NCI-H226 (cell line): ENCODE measurements around the gene THUMPD1.
A peak's percentile ranks its signal among the peaks of the same experiment; 100 is the strongest.
"Not testable (repeated sequence)": the region's sequence is repeated elsewhere in the genome, so short reads cannot be mapped to it uniquely, and the experiment has no call there.

Source experiments
- DNase-seq: peaks from one replicate; pipeline ENCODE4 v3.0.0-alpha.2; 2015

THUMPD1 gene, protein sequence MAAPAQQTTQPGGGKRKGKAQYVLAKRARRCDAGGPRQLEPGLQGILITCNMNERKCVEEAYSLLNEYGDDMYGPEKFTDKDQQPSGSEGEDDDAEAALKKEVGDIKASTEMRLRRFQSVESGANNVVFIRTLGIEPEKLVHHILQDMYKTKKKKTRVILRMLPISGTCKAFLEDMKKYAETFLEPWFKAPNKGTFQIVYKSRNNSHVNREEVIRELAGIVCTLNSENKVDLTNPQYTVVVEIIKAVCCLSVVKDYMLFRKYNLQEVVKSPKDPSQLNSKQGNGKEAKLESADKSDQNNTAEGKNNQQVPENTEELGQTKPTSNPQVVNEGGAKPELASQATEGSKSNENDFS

DNA sequence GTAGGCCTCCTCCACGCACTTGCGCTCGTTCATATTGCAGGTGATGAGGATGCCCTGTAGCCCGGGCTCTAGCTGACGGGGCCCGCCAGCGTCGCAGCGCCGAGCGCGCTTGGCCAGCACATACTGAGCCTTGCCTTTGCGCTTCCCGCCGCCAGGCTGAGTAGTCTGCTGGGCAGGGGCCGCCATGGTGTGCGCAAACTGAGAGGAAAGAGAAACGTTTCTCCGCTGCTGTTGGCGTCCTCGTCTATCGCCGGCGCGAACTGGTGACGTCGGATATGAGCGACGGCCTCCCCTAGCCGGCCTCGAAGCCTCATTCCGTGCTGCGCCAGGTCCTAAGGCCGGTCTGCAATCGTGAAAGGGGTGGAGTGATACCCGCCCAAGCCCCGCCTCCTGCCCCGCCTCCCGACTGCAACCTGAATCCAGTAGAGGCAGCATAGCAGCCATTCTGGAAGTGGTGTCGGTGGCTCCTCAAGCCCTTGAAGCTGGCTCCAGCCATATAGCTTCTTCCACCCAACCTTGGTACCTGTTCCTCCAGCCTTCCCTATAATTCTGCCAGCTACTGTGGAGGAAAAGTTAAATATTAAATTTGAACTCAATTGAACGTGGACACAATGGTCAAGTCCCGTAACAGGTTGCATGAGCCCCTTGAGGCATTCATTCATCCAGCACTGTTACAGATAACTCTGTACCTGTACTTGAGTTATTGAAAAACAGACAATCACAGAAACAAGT, at the start of gene THUMPD1:
THUMPD1 (minus strand) TSS at position 265 of the 732 bp plus-strand sequence; CDS start at position 186, 79 bp downstream.
- DNase-seq = peak; percentile 92

DNA sequence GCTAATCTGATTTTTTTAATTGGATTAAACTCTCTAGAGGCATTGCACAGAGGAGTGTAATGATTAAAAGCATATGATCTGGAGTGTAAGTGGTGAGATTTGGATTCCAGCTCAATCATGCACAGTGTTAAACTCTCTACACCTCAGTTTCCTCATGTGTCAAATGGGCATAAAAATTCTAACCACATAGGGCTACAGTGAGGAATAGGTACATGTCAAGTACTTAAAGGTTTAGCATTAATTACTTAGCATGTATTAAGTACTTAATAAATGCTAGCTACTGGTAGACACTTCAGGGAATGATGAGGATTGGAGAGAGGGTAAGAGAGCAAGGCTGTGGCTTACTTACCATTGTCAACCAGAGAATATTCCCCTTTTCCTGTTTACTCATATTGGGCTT, 47.5 kb upstream of the THUMPD1 start:
- no peak for DNase-seq

DNA sequence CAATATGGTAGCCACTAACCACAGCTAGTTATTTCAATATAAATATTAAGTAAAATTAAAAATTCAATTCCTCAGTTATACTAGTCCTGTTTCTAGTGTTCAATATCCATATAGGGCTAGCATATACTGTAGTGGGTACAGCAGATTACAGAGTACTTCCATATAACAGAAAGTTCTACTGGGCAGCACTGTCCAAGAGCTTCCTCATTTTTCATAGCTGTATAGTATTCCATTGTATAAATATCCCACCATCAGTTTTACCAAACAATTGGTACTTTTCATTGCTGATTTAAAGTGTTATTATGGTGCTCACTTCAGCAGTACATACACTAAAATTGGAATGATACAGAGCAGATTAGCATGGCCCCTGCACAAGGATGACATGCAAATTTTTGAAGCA, 42.6 kb upstream of the THUMPD1 start:
- DNase-seq = no peak

DNA sequence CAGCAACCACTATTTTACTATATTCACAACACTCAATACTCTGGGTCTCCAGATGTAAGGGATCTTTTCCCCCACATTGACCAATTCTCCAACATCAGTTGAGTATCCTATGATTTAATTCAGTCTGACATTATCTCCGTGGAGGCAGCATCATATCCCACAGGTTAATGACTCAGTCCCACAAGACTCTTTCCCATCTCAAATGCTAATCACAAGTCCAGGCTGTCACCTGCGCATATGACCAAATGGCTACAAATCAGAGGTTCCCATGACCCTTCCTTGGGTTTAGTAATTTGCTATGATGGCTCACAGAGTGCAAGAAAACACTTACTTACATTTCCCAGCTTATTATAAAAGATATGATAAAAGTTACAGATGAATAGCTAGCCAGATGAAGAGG, 40.9 kb upstream of the THUMPD1 start:
- DNase-seq = no peak

DNA sequence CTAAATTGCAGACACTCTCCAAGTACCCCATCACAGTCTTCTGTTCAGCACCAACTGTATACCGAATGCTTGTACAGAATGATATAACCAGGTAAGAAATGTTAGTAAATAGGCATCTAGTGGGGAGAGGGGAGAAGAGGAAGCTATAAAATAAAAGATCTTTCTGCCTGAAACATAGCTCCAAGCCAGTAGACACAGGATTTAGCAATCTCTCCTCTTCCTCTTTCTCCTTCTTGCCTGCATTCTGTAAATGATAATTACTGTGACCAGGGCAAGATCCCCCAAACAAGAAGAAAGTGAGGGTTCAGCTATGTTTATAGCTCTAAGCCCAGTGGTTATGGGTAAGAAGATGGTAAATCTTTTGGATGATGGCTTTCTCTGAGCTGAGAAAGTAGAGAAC, 40.1 kb upstream of the THUMPD1 start:
- DNase-seq = no peak

DNA sequence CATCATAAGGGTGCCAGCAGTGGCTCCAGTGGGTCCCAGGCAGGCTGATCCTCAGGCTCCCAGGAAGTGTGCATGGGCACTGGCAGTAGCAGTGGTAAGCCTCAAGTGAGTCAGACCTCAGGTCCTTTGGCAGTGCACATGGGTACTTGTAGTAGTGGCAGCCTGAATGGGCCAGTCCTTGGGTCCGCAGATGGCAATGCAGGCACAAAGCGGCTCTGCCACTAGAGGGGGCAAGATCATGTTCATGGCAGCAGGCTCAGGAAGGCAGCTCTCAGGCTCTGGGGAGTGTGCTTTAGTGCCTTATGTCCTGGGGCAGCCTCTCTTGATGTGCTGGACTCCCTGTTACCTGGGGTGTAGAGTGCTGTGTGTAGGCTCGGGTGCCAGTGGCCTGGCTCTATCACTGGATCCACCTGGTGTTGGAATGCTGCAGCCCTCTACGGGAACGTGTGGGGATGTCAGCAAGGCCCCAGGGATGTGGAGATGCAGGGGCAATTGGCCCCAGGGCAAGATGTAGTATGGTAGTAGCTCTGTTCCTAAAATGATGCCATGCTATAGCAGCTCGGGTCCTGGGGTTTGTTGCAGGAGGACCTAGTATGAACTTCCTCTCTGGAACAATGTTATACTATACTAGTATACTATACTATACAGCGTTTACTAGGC, 33.2 kb upstream of the THUMPD1 start:
- peak; percentile 33 for DNase-seq

DNA sequence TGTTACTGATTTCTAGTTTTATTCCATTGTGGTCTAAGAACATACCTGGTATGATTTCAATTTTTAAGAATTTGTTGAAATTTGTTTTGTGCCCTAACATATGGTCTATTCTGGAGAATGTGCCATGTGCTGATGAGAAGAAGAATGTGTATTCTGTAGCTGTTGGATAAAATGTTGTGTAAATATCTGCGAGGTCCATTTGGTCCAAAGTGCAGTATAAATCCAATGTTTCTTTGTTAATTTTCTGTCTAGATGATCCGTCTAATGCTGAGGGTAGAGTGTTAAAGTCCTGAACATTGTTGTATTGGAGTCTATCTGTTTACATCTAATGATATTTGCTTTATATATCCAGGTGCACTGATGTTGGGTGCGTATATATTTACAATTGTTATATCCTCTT, 32.1 kb upstream of the THUMPD1 start:
- DNase-seq = no peak

DNA sequence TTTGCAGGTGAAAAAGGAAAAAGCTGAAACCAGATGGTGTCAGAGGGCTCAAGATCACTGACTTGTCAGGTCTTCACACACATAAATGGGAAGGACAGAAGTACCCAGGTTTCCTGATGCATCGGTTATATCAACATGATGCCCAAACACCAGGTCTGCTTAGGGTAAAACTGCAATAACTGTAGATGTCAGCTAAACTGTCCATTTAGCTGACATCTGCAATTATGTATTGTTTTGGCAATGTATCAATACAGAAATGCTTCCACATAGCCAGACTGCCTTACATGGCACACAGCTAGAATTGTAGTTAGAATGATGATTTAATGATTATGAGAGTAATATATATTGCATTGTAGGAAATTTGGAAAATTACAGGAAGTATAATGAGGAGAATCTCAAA, 27.2 kb upstream of the THUMPD1 start:
- DNase-seq = no peak

DNA sequence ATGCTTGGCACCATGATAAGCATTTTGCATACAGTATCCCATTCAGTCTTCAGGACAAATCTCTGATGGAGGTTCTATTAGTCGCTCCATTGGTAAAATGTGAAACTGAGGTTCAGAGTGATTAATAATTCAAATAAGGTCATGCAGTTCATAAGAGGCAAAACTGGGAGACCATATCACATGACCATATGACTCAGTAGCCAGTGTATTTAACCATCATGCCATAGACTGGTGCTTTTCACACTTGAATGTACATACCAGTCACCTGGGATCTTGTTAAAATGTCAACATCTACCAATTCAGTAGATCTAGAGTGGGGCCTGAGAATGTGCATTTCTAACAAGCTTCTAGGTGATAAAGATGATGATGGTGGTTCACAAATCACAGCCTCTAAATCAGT, 26.5 kb upstream of the THUMPD1 start:
- DNase-seq = no peak

DNA sequence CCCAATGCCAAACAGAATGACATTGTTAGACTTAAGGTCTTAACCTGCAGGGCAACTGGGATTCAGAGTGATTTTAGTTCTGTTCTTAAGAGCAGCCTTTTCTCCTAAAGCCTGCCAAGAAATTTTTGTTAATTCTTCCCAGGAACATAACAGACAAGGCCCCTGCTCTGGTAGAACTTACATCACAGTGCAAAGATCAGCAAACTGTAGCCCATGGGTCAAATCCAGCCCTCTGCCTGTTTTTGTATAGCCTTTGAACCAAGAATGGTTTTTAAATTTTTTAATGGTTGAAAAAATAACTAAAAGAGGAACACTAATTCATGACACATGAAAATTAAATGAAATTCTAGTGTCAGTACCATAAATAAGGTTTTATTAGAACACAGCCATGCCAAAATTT, 26.0 kb upstream of the THUMPD1 start:
- no peak for DNase-seq

DNA sequence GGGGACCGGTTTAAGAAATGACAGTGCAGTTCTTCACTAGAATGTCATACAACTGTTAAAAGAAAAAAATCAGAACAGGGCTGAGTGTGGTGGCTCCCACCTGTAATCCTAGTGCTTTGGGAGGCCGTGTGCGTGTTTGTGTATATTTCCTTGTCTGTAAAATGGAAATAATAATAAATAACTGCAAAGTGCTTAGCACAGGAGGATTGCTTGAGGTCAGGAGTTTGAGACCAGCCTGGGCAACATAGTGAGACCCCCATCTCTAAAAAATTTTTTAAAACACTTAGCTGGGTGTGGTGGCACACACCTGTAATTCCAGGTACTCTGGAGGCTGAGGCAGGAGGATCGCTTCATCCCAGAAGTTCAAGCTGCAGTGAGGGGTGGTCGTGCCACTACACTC, 24.7 kb upstream of the THUMPD1 start:
- DNase-seq = no peak

DNA sequence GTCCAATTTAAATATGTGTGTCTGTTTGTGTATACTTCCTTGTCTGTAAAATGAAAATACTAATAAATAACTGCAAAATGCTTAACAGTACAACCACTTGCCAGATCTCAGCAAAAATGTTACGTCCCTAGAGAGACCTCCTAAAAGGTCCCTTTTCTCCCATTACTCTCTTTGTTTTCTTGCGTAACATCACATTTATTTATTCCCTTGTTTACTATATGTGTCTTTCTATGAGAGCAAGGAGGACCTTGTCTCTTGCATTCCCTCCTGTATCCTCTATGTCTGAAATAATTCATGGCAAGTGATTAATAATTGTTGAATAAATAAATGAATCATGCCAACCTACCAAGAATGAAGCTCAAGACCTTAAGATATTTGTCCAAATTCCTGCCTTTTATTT, 24.1 kb upstream of the THUMPD1 start:
- no peak for DNase-seq

DNA sequence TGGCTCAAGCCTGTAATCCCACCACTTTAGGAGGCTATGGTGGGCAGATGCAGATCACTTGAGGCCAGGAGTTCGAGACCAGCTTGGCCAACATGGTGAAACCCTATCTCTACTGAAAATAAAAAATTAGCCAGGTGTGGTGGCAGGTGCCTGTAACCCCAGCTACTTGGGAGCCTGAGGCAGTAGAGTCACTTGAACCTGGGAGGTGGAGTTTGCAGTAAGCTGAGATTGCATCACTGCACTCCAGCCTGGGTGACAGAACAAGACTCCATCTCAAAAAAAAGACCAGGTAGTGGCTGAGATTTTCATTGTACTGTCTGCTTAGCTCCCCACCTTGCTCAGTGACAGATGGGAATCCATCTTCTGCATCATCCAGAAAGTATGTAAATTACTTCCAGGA, 22.8 kb upstream of the THUMPD1 start:
- DNase-seq = not testable (repeated sequence)

DNA sequence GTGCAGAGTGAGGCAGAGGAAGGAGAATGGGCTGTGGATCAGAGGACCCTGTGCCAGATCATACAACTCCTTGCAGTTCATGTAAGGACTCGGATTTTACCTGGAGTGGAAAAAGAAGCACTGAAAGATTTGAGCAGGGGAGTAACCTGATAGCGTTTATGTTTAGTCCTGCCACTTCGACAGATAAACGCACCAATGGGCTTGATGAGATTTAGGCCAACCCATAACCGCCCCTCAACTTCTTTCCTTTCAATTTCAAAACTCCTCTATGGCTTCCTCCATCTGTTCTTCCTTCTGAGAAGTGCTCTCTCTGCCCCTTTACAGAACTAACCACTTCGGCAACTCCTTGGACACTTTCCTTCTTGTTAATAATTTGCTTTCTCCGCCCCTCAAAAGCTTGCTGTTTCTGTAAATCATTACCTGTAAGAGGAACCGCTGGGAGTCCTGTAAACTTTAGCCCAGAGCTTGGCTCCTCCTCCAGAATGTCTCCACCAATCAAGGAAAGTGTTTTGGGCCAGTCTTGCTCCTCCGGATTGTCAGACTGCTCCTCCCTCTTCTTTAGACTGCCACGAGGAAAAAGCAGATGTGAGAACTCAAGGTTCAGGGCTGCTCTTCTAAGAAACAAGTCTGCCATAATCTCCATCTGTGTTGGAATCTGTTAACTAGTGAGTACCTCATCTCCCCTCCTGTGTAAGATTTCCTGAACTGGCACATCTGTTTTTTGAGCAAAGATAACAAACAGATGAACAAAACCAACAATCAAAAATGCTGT, 22.0 kb upstream of the THUMPD1 start, which contains the start of gene ACSM3:
ACSM3 (plus strand) TSS at position 554 of the 772 bp plus-strand sequence. CDS start 6,021 bp downstream, outside the sequence.
- peak; percentile 63 for DNase-seq

DNA sequence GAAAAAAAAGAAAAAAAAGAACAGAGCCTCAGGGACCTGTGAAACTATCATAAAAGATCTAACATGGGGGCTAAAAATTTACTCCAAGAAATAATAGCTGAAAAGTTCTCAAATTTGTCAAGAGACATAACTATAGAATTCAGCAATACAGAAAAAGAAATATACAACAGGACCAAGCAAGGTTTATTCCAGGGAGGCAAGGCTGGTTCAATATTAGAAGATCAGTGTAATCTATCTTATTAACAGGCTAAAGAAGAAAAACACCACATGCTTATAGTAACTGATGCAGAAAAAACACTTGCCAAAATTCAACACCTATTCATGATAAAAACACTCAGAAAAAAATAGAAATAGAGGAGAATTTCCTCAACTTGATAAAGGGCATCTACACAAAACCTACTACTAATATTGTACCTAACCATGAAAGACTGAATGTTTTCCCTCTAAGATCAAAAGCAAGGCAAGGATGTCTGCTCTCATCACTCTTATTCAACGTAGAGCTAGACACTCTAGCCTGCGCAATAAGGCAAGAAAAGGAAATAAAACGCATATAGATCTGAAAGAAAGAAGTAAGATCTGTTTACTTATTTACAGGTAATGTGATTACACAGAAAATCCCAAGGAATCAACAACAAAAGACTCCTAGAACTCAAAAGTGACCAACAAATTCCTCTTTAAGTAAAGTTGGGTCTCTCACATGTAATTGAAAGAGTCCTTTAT, 20.9 kb upstream of the THUMPD1 start:
- DNase-seq = no peak

DNA sequence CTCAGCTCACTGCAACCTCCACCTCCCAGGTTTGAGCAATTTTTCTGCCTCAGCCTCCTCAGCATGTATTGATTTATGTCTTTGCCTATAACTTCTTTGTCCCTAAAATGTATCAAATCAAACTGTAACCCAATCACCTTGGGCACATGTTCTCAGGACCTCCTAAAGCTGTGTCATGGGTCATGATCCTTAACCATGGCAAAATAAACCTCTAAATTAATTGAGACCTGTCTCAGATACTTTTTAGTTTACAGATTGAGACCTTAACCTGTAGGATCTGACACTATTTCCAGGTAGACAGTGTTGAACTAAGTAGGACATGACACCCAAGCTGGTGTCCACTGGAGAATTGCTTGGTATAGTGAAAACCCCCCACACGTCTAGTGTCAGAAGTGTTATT, 19.6 kb upstream of the THUMPD1 start:
- no peak for DNase-seq

DNA sequence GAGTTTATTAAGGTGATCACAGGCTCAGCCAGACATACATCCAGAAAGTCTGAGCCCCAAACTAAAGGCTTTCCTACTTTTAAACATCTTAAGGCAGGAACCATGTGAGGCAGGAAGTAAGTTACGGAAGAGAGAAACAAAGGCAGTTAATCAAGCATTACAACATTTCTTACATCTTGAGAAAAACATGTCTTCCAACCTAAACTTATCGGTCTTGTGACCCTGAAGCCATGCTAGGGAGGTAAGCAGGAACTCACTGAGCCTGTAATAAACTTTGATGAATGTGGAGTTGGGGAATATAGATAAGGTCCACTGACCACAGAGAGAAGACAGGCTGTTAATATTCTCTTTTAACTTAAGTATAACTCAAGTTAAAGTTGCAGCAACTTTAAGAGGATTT, 18.7 kb upstream of the THUMPD1 start:
- no peak for DNase-seq

DNA sequence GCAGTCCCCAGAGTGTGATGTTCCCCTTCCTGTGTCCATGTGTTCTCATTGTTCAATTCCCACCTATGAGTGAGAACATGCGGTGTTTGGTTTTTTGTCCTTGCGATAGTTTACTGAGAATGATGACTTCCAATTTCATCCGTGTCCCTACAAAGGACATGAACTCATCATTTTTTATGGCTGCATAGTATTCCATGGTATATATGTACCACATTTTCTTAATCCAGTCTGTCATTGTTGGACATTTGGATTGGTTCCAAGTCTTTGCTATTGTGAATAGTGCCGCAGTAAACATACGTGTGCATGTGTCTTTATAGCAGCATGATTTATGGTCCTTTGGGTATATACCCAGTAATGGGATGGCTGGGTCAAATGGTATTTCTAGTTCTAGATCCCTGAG, 14.2 kb upstream of the THUMPD1 start:
- not testable (repeated sequence) for DNase-seq

DNA sequence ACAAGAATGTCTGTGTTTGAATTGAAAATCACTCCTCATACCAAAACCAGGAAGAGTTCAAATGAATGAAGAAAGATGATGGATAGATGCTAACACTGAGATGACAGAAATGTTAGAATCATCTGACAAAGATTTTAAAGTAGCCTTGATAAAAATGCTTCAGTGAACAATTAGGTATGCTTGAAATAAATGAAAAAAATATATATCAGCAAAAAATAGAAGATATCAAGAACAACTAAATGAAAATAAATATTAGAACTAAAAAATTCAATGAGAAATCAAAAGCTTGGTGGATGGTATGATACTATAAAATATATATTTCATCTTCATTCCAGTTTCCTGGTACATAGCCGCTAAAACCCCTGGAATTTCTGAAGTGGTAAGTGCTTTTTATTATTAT, 13.6 kb upstream of the THUMPD1 start:
- DNase-seq = no peak

DNA sequence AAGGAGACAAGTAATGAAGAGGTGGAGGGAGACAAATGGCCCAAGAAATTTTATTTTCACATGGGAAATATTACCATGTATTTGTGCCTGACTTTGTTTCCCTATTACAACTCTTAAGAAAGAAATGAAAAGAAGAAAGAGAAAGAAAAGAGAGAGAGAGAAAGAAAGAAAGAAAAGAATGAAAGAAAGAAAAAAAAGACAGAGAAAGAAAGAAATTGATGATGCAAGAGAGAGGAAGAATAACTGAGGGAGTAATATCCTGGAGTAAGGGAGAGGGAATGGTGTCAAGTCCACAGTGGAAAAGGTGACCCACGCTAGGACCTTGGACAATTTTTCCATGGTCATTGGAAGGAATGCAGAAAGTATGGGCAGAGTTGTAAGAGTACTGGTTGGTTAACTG, 12.1 kb upstream of the THUMPD1 start:
- DNase-seq = no peak

DNA sequence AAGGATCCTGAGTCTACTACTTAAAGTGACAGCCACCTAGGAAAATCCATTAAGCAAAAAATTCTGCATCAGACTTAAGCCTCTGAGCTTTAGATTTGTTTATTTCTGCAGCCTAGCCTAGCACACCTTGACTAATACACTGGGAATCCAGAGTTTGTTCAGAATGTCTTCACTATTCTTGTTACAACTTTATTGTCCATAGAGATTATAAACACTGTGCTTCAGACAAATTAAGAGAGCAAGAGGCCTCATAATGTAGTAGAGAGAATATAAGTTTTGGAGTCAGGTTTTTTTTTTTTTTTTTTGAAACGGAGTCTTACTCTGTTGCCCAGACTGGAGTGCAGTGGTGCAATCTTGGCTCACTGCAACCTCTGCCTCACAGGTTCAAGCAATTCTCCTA, 8.9 kb upstream of the THUMPD1 start:
- no peak for DNase-seq

DNA sequence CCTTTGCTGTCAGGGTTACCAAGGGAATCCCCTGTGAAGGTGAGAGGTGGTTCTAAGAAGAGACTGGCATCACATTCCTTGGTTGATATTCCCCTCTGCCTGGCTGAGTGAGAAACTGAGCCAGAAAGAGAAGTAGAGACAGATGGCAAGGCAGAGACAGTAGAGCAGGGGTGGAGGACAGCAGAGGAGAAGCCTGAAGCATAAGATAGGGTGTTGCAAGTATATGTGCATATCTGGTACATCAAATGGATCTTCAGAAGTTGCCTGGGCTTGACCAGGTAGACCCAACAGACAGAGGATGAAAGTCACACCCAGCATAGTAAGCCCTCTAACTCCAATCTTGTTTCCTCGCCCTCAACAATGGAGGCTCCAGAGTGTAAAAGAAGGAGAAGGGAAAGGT, 7.9 kb upstream of the THUMPD1 start:
- DNase-seq = no peak
